NCI-H1105 (cell line): ENCODE measurements around the gene EPHA6.
"Not testable (repeated sequence)": the region's sequence is repeated elsewhere in the genome, so short reads cannot be mapped to it uniquely, and the experiment has no call there.

ENCODE experiments used
- DNase-seq: peaks from one replicate; lab custom pipeline; 2025; lab: John Stamatoyannopoulos, UW

EPHA6 gene

GRCh38 chr3:97187771-97188170 is 373.4 kb downstream of the EPHA6 start:
- DNase-seq, result peak; percentile 27

- no peak for DNase-seq
Measured at GRCh38 chr3:97189835-97190234, 375.4 kb downstream of the EPHA6 start.

GRCh38 chr3:97197083-97197482 is 382.7 kb downstream of the EPHA6 start:
- no peak for DNase-seq

GRCh38 chr3:97197830-97198229 is 383.4 kb downstream of the EPHA6 start:
- no peak for DNase-seq

GRCh38 chr3:97200387-97200786 is 386.0 kb downstream of the EPHA6 start:
- DNase-seq, result no peak

GRCh38 chr3:97201814-97202213 is 387.4 kb downstream of the EPHA6 start:
- no peak for DNase-seq

GRCh38 chr3:97228966-97229365 is 414.6 kb downstream of the EPHA6 start:
- DNase-seq, result no peak

- DNase-seq, result no peak
Measured at GRCh38 chr3:97230486-97230885, 416.1 kb downstream of the EPHA6 start.

GRCh38 chr3:97232393-97233034 is 418.1 kb downstream of the EPHA6 start:
- DNase-seq, result peak; percentile 87

- no peak for DNase-seq
Measured at GRCh38 chr3:97235179-97235578, 420.8 kb downstream of the EPHA6 start.

- DNase-seq, result no peak
Measured at GRCh38 chr3:97235611-97236315, 421.4 kb downstream of the EPHA6 start.

GRCh38 chr3:97241417-97241816 is 427.0 kb downstream of the EPHA6 start:
- DNase-seq, result no peak

GRCh38 chr3:97245201-97245910 is 431.0 kb downstream of the EPHA6 start:
- DNase-seq, result no peak

GRCh38 chr3:97256060-97256459 is 441.7 kb downstream of the EPHA6 start:
- DNase-seq, result no peak

GRCh38 chr3:97257942-97258697 is 443.7 kb downstream of the EPHA6 start:
- no peak for DNase-seq

- DNase-seq, result no peak
Measured at GRCh38 chr3:97259263-97259662, 444.9 kb downstream of the EPHA6 start.

- DNase-seq, result no peak
Measured at GRCh38 chr3:97264180-97264579, 449.8 kb downstream of the EPHA6 start.

GRCh38 chr3:97265237-97266005 is 451.0 kb downstream of the EPHA6 start:
- no peak for DNase-seq

- DNase-seq, result no peak
Measured at GRCh38 chr3:97269202-97269601, 454.8 kb downstream of the EPHA6 start.

GRCh38 chr3:97276879-97277550 is 462.6 kb downstream of the EPHA6 start:
- not testable (repeated sequence) for DNase-seq

GRCh38 chr3:97277708-97278107 is 463.3 kb downstream of the EPHA6 start:
- DNase-seq, result no peak
